Activated B cell treated with CpG ODN at 0.5 μM for 24 hours (primary cell): ENCODE data around the gene FIBCD1. TPM values are rescaled to one million over a fixed set of nuclear protein-coding genes. Genes with fewer than 3 reads are reported as not detected.

Experiments used
- ATAC-seq: fragments of 200-7000 bp; cut with Tn5 transposase; one replicate; pipeline ENCODE4 v1.10.0; 2021; ENCODE audit warnings: low read depth, mild to moderate bottlenecking, moderate library complexity
- CTCF ChIA-PET: fragments of 350-600 bp; sonication (Branson Sonifier 250); formaldehyde crosslinking; loops from one replicate; lab custom pipeline; 2021; ENCODE audit warnings: antibody characterized with exemption; lab: Charles Lee
- POLR2A ChIA-PET: fragments of 350-600 bp; sonication (Branson Sonifier 250); formaldehyde crosslinking; loops from one replicate; lab custom pipeline; 2021; ENCODE audit warnings: antibody characterized with exemption; lab: Charles Lee
- DNase-seq: peaks from one replicate; pipeline ENCODE4 v3.0.0; 2022
- H3K27ac Mint-ChIP-seq: one replicate; pipeline ENCODE4 v1.8.0; 2020; ENCODE audit warnings: mixed read lengths
- H3K27me3 Mint-ChIP-seq: one replicate; pipeline ENCODE4 v1.8.0; 2021; ENCODE audit warnings: mixed read lengths
- H3K36me3 Mint-ChIP-seq: one replicate; pipeline ENCODE4 v1.8.0; 2021; ENCODE audit warnings: low read depth, mixed read lengths
- H3K4me1 Mint-ChIP-seq: one replicate; pipeline ENCODE4 v1.8.0; 2021; ENCODE audit warnings: mixed read lengths
- H3K4me3 Mint-ChIP-seq: one replicate; pipeline ENCODE4 v1.8.0; 2020; ENCODE audit warnings: mild to moderate bottlenecking, mixed read lengths
- H3K9me3 Mint-ChIP-seq: one replicate; pipeline ENCODE4 v1.8.0; 2020; ENCODE audit warnings: mixed read lengths
- intact Hi-C: fragments of 100-400 bp; cut with micrococcal nuclease; formaldehyde crosslinking; loops from one replicate; pipeline ENCODE4 v1.15.1; 2024
- total RNA-seq: library from RNA; stranded (reverse); gene quantifications from 2 replicates; pipeline ENCODE4 v1.2.3, GENCODE V29; 2022
- TF ChIP-seq, protein P1 (sequence below): fragments of 200-600 bp; IDR thresholded peaks from one replicate; pipeline ENCODE4 v1.8.0; 2022; ENCODE audit warnings: antibody characterized with exemption, mild to moderate bottlenecking

The FIBCD1 gene
- total RNA-seq, 1 donor from 2014 or later, result not detected

DNA sequence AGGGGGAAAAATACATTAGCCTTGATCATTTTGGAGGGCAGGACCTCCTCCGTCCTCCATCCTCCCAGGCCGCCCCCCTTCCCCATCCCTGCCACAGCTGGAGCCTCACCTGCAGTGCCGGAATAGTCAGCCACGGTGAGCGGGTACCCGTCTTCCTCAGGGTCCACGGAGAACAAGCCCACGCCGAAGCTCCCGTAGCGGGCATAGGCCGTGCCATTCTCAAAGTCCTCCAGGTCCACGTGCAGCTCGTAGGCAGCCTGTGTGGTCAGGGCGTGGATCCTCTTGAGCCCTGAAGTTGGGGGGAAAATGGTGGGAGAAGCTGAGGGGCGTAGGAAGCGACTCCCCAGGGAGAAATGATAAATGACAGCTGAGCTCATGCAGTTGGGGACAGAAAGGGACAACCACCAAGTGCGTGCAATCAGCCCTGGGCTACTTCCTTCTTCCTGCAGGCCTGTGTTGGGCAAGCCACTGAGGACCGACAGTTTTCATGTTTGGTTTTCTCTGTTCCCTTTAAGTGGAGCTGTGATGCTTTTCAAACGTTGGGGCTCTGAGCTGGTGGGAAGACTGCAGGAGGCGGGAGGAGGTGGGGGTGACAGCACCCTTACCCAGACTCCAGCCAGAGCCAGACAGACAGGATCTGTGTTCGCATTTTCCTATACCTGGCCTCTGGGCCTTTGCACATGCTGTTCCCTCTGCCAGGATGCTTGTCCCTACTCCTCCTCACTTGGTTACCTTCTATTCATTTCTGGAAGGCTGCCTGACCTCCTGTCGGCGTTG is 33.7 kb downstream of the FIBCD1 start:
- ATAC-seq (no peak), DNase-seq (no peak)
- ChIA-PET POLR2A (no interaction called here), CTCF (no interaction called here)
- H3K27me3 Mint-ChIP-seq, result peaks cover 4% of the 10 kb centered on the region
- no peaks in the 10 kb centered on the region for H3K4me1 Mint-ChIP-seq
- TF ChIP-seq, protein P1, sequence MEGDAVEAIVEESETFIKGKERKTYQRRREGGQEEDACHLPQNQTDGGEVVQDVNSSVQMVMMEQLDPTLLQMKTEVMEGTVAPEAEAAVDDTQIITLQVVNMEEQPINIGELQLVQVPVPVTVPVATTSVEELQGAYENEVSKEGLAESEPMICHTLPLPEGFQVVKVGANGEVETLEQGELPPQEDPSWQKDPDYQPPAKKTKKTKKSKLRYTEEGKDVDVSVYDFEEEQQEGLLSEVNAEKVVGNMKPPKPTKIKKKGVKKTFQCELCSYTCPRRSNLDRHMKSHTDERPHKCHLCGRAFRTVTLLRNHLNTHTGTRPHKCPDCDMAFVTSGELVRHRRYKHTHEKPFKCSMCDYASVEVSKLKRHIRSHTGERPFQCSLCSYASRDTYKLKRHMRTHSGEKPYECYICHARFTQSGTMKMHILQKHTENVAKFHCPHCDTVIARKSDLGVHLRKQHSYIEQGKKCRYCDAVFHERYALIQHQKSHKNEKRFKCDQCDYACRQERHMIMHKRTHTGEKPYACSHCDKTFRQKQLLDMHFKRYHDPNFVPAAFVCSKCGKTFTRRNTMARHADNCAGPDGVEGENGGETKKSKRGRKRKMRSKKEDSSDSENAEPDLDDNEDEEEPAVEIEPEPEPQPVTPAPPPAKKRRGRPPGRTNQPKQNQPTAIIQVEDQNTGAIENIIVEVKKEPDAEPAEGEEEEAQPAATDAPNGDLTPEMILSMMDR, result no peak
- H3K27ac Mint-ChIP-seq, result no peak overlapping the region
- no peak overlapping the region for H3K4me3 Mint-ChIP-seq
- H3K9me3 Mint-ChIP-seq, result no peaks in the 10 kb centered on the region
- no peaks in the 10 kb centered on the region for H3K36me3 Mint-ChIP-seq
- intact Hi-C loops, result no loop called here

GRCh38 chr9:130904070-130905044 is 34.7 kb downstream of the FIBCD1 start:
- ChIA-PET CTCF (interaction anchor here (0.6 kb wide), 1 partner anchor 840 kb away, joined by 3 read pairs; no protein-coding TSS in a partner anchor), POLR2A (no interaction called here)
- ATAC-seq (no peak), DNase-seq (no peak)
- TF ChIP-seq, protein P1, result no peak
- no peak overlapping the region for H3K27ac Mint-ChIP-seq
- no peaks in the 10 kb centered on the region for H3K9me3 Mint-ChIP-seq
- H3K36me3 Mint-ChIP-seq, result no peaks in the 10 kb centered on the region
- intact Hi-C loops, result no loop called here
- peaks cover 7% of the 10 kb centered on the region for H3K27me3 Mint-ChIP-seq
- no peak overlapping the region for H3K4me3 Mint-ChIP-seq
- H3K4me1 Mint-ChIP-seq, result no peaks in the 10 kb centered on the region

DNA sequence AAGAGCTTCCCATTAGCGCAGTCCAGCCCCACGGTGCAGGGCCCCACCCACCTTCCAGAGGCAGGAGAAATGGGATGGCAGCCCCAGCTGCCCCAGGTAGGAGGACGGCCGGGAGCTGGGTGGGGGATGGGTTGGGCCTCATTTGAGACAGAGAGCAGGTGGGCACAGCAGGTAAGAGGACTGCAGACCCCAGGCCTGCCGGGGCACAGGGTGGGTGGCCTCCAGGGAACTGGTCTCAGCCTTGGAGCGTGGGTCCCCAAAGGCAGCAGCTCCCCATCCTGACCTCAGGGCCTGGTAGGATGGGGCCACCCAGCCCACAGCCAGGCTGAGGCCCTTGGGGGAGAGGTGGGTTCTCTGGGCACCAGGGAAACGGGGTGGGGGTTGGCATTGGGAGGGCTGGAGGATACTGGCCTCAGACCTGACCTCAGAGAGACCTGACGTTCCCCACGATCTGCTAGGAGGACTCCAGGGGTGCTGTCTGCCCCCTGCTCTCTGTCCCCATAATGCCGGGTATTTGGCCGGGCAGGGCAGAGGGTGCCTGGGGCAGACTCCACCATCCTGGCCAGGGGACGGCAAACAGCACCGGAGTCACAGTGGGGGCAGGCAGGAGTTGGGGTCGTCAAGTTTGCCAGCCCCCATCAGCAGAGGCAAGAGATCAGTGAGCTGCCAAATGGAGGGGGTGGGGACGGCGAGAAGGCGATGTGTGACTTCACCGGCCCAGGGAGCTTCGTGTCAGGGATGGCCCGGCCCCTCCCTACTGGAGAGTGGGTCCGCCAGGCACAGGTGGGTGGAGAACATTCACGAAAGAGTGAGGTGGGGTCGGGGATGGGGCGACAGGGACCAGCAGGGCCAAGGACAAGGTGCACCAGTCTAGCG is 35.6 kb downstream of the FIBCD1 start:
- TF ChIP-seq, protein P1, result no peak
- CTCF ChIA-PET, result interaction anchor here (0.6 kb wide), 1 partner anchor 840 kb away, joined by 3 read pairs; no protein-coding TSS in a partner anchor
- intact Hi-C loops, result no loop called here
- no peak for DNase-seq
- no peak overlapping the region for H3K4me3 Mint-ChIP-seq
- no peak for ATAC-seq
- no peaks in the 10 kb centered on the region for H3K9me3 Mint-ChIP-seq
- H3K27me3 Mint-ChIP-seq, result peaks cover 7% of the 10 kb centered on the region
- H3K36me3 Mint-ChIP-seq, result no peaks in the 10 kb centered on the region
- no peaks in the 10 kb centered on the region for H3K4me1 Mint-ChIP-seq
- H3K27ac Mint-ChIP-seq, result no peak overlapping the region
- POLR2A ChIA-PET, result no interaction called here

DNA sequence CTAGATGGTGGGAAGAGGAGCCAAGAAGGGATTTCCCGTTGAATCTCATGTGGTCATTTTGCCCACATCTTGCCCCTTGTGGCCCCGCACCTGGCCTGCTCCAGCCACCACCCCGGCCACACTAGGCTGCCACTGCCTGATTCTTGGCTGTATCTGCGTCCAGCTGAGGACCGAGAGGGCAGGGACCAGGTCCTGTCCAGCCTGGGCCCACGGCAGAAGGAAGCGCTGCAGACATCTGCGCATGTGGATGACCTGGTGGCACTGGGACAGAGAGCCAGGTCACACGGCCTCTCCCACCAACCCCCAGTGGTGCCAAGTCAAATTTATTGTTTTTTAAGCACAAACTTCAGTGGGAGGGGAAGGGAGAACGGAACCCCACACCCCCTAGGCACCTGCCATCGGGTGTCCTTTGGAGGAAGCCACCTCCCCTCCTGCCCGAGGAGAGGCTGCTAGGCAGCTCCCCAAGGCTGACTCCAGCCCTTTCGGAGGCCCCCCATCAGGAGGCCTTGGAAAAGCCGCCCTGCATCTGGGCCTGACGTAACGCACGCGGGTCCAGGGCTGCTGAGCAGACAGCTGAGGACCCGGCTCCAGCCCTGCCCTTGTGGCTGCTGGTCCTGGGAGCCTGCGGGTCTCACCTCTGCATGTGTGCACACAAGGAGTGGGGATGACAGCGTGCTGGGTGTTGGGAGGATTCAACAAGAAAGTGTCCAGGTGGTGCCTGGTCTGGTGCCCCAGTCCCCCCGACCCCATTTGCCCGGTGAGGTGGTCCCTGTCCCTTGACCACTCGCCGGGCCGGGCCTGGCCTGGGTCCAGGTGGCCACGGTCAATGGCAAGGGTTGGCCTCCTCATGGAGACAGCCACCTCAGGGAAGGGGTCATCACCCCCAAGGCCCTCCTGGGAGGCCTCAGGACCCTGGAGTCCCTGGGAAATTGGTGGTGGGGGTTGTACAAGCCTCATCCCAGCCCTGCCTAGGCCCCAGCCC is 36.6 kb downstream of the FIBCD1 start:
- no peak for DNase-seq
- no peaks in the 10 kb centered on the region for H3K9me3 Mint-ChIP-seq
- no peak for ATAC-seq
- intact Hi-C loops, result no loop called here
- H3K27ac Mint-ChIP-seq, result no peak overlapping the region
- H3K36me3 Mint-ChIP-seq, result no peaks in the 10 kb centered on the region
- no peaks in the 10 kb centered on the region for H3K4me1 Mint-ChIP-seq
- peaks cover 7% of the 10 kb centered on the region for H3K27me3 Mint-ChIP-seq
- POLR2A ChIA-PET, result no interaction called here
- TF ChIP-seq, protein P1, result no peak
- CTCF ChIA-PET, result no interaction called here
- no peak overlapping the region for H3K4me3 Mint-ChIP-seq
